Body of pancreas (tissue), 4 donors: ENCODE data around the gene TMEM183A.

ENCODE experiments used
- CTCF ChIP-seq, 7 experiments: fragments of 450-650 bp in 4 of 7; fragments of 200-600 bp in 3 of 7; sonication (generic) in 3 of 7; IDR thresholded peaks; one replicate each; pipeline ENCODE4 v1.5.1; 2016 to 2019; ENCODE audit warnings: antibody characterized with exemption in 7 of 7
- POLR2A ChIP-seq, 3 donors: fragments of 450-650 bp; IDR thresholded peaks; one replicate each; pipeline ENCODE4 v1.6.1; 2016; ENCODE audit warnings: antibody characterized with exemption in 3 of 3, mild to moderate bottlenecking in 2 of 3

GRCh38 chr1:203000217-203000944 lies 6.8 kb upstream of the TMEM183A start:
- TF ChIP-seq CTCF (IDR thresholded peaks at IDR 0.05) (no peak), POLR2A (IDR thresholded peaks at IDR 0.05) (no peak)
